Stimulated activated CD8-positive, alpha-beta memory T cell treated with anti-CD3 and anti-CD28 coated beads, Interleukin-12 subunit alpha, Interleukin-12 subunit beta, amount 100 ng/mL, for 4 hours (primary cell): ENCODE measurements around the gene SF3A1.
A peak's percentile ranks its signal among the peaks of the same experiment; 100 is the strongest.
"Not testable (repeated sequence)": the region's sequence is repeated elsewhere in the genome, so short reads cannot be mapped to it uniquely, and the experiment has no call there.

Experiments
- DNase-seq: peaks from one replicate; pipeline ENCODE4 v3.0.0-alpha.2; 2020; ENCODE audit warnings: low read depth

Gene SF3A1, protein sequence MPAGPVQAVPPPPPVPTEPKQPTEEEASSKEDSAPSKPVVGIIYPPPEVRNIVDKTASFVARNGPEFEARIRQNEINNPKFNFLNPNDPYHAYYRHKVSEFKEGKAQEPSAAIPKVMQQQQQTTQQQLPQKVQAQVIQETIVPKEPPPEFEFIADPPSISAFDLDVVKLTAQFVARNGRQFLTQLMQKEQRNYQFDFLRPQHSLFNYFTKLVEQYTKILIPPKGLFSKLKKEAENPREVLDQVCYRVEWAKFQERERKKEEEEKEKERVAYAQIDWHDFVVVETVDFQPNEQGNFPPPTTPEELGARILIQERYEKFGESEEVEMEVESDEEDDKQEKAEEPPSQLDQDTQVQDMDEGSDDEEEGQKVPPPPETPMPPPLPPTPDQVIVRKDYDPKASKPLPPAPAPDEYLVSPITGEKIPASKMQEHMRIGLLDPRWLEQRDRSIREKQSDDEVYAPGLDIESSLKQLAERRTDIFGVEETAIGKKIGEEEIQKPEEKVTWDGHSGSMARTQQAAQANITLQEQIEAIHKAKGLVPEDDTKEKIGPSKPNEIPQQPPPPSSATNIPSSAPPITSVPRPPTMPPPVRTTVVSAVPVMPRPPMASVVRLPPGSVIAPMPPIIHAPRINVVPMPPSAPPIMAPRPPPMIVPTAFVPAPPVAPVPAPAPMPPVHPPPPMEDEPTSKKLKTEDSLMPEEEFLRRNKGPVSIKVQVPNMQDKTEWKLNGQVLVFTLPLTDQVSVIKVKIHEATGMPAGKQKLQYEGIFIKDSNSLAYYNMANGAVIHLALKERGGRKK

DNA sequence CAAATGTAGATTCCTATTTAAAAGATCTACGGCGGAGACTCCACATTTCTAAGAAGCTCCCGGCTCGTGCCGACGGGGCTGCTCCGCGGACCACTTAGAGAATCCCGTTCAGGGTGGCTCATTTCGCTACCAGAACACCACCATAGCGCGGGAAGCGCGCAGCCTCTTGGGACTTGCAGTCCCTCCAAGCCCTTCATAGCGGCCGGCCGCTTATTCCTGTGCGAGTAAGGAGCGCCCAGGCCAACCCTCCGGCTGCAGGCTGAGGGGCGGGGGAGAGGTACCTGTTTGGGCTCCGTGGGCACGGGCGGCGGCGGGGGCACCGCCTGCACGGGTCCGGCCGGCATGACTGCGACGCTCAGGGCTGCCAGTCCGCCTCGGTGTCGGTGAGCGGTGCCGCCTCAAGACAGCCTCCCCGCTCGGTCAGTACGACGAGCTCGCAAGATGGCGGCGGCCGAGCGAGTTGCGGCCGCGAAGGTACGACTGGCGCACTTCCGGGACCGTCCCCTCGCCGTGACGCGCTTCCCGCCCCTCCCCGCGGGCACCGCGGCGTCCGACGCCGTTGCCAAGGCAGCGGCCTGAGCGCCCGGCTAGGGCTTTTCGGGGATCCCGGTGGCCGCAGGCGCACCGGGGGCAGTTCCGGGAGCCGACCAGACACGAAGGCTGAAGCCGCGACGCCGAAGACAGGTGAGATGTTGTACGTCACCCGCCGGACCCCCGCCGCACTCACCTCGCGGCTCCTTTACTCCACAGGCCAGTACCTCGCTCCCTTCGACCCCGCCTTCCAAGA lies at the start of gene SF3A1, which contains the start of gene CCDC157:
Gene SF3A1 (minus strand): TSS at position 446 of the 787 bp plus-strand sequence. CDS start 102 bp downstream, at position 344.
Gene CCDC157 (plus strand): TSS at position 559 of the 787 bp plus-strand sequence. CDS start 8,994 bp downstream, outside the sequence.
- DNase-seq, result peak; percentile 80

DNA sequence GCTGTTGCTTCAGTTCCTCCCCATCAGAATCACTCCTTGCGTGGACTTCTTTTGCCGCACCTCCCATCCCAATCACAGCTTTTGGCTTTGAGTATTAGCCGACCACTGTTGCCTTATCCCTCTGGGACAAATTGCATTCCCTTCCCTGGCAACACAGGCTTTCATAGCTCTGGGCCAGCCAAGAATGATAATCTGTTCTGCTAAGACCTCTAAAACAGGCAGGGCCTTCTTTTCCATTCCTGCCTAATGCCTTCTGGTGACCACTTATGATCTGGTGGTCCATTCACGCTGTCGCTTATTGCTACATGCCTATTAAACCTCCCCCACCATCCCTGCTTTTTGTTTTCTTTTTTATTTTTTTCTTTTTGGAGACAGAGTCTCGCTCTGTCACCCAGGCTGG lies 49.7 kb upstream of the SF3A1 start:
- DNase-seq, result no peak

DNA sequence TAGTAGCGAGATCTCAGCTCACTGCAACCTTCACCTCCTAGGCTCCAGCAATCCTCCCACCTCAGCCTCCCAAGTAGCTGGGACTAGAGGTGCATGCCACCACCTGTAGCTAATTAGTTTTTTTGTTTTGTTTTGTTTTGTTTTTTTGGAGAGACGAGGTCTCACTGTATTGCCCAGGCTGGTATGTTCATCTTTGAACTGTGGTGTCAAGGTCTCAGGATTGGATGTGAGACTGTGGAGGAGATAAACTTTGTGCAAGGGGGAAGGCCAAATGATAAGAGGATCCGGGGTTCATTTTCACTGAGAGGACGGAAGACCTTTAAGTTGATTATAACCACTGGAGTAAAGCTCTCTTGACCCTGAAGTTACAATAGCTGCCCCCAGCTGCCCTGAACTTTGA lies 49.0 kb upstream of the SF3A1 start:
- DNase-seq, result no peak

DNA sequence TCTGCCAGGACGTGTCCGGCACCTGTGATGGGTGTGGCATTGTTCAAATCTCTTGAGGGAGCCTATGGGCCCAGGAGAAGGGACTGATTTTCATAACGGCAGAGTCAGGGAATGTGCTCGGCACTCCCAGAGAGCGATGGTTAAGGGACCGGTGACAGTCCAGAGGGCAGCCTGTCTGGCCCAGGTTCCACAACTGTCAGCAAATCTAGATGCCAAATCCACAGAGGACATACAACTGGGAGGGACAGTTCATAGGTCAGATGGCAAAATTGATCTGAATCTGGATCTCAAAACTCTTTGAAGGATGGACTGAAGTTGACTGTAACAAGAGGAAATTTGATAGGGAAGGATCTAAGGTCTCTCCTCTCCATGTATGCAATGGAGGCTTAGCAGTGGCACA lies 47.6 kb upstream of the SF3A1 start:
- no peak for DNase-seq

- DNase-seq, result not testable (repeated sequence)
Observed at GRCh38 chr22:30402766-30403104, 46.0 kb upstream of the SF3A1 start.

- DNase-seq, result no peak
Observed at GRCh38 chr22:30402028-30402765, 45.5 kb upstream of the SF3A1 start.

DNA sequence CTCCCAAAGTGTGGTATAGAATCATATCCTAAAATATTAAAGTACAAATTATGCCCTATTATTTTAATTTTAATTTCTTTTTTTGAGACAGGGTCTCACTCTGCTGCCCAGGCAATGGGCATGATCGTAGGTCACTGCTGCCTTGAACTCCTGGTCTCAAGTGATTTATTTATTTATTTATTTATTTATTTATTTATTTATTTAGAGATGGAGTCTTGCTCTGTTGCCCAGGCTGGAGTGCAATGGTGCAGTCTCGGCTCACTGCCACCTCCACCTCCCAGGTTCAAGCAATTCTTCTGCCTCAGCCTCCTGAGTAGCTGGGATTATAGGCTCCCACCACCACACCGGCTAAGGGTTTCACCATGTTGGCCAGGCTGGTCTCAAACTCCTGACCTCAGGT lies 44.3 kb upstream of the SF3A1 start:
- not testable (repeated sequence) for DNase-seq

DNA sequence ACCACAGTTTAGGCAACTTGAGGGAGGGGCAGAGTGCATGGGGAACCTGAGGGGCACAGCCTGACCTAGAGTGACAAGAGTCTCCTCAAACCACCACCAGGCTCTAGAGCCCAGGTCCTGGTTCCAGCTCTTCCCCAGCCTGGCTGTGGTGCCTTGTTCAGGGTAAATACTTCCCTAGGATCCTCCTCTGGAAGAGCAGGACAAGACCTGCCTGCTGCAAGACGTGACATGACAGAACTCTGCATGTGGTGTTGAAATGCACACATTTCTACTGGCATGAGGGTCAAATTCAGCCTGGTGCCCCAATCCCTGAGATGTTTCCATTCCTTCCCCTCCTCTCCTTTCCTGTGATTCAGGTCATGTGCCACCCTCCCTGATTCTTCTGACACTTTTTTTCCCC lies 43.5 kb upstream of the SF3A1 start:
- no peak for DNase-seq

DNA sequence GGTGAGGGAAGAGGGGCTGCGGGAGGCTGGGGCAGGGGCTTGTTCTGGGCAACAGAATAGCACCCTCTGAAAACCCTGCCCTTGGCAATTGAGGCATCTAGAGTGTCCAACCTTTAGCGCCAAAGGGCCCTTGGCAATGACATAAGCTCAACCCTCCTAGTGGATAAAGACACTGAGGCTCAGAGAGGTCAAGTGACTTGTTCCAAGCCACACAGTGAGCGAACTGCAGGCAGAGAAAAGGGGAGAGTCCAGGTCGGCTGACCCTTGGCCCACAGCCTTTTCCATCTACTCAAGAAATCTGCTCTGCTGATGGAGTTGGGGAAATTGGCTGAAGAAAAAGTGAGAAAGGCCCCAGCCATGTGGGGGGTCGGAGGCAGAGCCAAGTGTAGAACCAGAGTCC lies 43.0 kb upstream of the SF3A1 start:
- DNase-seq, result no peak

GRCh38 chr22:30398685-30399680 lies 42.3 kb upstream of the SF3A1 start:
- no peak for DNase-seq

DNA sequence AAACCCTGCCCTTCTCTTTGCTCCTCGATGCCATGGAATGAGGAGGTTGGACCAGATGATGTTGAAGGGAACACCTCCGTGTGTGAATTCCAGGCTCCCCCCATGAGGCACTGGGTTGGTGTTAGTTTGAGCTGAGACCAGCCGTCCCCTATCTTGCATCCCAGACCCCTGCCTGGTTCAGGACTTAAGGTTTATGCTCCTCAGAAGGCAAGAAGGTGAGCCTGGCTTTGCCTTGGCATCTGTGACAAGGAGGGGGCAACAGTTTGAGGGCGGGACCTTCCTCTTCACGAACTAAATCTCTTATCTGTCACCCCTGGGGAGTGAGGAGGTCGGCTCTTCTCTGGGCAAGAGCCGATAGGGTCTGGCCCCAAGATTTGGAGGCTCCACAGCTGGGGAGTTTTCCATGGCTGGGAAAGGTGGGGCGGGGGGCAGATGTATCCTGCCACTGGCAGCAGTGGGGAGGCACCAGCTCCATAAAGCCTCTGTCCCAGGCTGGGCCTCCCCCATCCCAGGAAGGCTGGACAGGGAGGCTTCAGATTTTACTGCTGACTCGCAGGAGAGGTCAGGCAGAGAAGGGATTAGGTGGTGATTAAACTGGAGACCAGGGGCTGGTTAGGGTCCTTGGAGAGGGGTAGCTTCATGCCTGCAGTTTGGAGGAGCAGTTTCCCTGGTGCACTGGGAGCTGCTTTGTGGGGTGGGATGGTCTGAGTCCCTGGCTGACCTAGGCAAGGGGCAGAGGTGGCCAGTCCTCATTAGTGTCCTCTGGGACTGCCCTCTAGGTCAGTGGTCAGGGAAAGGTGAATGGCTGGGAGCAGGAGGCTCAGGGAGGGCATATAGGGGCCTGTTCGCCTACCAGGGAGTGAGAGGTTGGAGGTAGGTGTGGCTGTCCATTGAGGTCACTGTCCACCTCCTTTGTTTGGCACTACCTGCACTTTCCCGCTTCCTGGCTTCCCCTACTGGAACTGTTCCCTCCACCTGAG lies 41.3 kb upstream of the SF3A1 start:
- DNase-seq, result no peak

DNA sequence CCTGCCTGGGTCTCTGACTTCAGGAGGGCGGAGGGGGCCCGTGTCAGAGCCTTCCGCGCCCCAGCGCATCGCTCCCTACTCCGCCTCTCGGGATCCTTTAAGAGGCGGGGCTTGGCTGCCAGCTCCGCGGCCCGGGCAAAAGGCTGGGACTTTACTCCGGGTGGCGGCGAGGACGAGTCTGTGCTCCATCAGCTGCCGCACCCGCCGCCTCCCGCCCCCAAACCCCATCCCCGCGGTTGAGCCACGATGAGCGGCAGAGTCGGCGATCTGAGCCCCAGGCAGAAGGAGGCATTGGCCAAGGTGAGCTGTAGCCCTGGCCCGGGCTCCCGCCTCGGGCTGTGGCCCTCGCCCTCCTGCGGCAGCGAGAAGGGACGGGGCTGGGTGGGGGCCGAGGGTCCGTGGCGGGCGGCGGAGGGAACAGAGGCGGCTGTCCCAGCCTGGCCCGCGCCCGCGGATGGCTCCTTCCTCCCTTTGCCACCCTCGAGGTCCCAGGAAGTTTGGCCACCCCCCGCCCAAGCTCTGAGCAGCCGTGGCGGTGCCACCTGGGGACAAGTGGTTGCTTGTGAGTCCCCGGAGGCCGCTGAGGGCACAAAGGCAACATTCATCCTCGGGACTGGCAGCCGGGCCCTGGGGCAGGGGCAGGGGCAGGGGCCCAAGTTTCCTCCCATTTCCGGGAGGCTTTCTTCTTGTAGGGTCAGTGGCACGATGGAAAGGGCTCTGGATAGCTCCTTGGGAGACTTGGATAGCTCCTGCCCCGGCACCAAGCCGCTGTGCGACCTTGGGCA lies 40.4 kb upstream of the SF3A1 start, which contains the start of gene SEC14L2:
Gene SEC14L2 (plus strand): TSS at position 148 of the 785 bp plus-strand sequence. CDS start 99 bp downstream, at position 247.
- DNase-seq, result peak; percentile 24

DNA sequence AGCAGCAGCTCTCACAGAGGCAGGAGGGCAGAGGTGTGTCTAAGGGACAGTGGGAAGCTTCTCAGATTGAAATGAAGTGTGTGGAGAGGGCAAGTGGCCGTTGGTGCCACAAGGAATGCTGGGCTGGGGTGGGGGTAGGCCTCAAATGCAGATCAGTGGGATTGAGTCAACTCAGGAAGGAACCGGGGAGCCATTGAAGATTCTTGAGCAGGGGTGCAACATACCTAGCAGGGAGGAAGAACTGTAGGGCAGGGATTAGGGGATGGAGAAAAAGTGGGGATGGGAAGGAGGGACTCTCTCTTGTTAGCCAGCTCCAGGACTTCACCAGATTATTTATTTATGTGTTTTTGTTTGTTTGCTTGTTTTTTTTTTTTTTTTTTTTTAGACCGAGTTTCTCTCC lies 37.2 kb upstream of the SF3A1 start:
- no peak for DNase-seq

DNA sequence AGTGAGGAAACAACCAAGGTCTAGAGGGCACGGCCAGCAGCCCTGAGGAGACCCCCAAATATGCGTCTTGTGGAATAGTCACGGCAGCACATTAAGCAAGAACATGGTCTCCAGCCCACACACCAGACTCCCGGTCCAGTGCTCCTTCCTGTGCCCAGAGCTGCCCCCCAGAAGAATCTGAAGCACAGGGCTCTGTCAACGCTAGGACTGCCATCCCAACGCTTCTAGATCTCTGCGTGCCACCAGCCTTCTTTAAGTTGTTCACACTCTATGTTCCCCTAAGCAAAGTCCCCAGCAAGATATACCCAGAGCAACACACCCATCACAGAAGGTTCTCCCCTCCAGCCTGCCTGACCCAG lies 36.6 kb upstream of the SF3A1 start:
- DNase-seq, result no peak

DNA sequence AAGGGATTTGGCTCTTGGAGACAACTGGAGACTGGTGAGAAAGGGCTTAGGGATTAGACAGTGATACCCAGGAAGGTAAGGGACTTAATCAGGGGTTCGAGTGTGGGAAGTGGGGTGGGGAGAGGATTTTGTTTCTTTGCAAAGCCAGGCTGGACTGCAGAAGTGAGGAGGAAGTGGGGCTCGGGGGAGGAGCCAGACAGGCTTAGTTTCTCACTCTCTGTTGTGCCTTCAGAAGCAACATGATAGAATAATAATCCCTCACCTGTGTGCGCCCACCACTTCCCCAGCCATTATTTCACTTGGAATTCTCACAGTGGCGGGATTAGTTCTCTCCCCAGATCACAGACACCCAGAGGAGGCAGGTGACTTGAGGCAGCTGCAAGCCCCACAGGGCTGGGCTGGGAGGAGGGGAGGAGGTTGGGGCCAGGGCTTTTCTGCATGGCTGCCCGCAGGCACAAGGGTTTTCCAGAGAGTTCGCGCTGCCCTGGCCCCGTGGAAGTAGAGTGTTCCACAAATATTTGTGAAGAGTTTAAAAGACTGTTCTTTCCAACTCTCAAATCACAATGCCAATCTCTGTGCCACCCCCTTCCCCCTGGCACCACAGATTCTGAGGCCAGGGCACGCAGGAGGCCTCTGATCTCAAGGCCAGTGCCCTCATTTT lies 36.1 kb upstream of the SF3A1 start:
- no peak for DNase-seq

- peak; percentile 60 for DNase-seq
Observed at GRCh38 chr22:30390974-30391691, 34.4 kb upstream of the SF3A1 start.
